ENCODE measurements around the gene NHS. TPM values are rescaled to one million over a fixed set of nuclear protein-coding genes. Genes with fewer than 3 reads are reported as not detected.

NHS gene
- total and polyA plus RNA-seq, 2 of the 4 experiments (the other 2 are of a cell fraction): 0.36 to 0.90 TPM

GRCh38 chrX:17616936-17617335, 241.9 kb downstream of the NHS start:
- dilution Hi-C loops (cut with HindIII; ENCODE audit: low sequenced_read_pairs, unreplicated experiment) (no loop called here), intact Hi-C loops (cut with micrococcal nuclease) (no loop called here), in situ Hi-C loops (cut with MboI; ENCODE audit: low sequenced_read_pairs) (no loop called here)
- no peak overlapping the region for H2AFZ ChIP-seq (replicated peaks; ENCODE audit: low read length, poor library complexity)
- BruUV-seq (replicated peaks): no TSS peak
- no peak overlapping the region for H3K4ac ChIP-seq (ENCODE audit: low read depth, low read length)
- no peak overlapping the region for H2BK5ac ChIP-seq (ENCODE audit: low read depth, low read length, poor library complexity, severe bottlenecking)
- H2BK20ac ChIP-seq (ENCODE audit: low read depth, low read length): no peak overlapping the region
- H4K8ac ChIP-seq (ENCODE audit: low read depth in 2 of 2, low read length in 2 of 2): no peak overlapping the region
- no peaks in the 10 kb centered on the region for H4K20me1 ChIP-seq (ENCODE audit: insufficient read depth, low read length)
- no peak for DNase-seq
- ChIA-PET POLR2A (ENCODE audit: unreplicated experiment) (no interaction called here), CTCF (no interaction called here)
- H3K14ac ChIP-seq (replicated peaks; ENCODE audit: low read depth, low read length): no peak overlapping the region
- no peak for ATAC-seq (ENCODE audit: low read depth)
- H2BK15ac ChIP-seq (ENCODE audit: low read depth, low read length): no peak overlapping the region
- H3K4me1 ChIP-seq (ENCODE audit: control insufficient read depth, insufficient read depth, low read length): no peaks in the 10 kb centered on the region
- no peaks in the 10 kb centered on the region; the same call in none of the 2 replicates for H3K27me3 ChIP-seq (ENCODE audit: control insufficient read depth, insufficient read depth, low read length)
- H3K9ac ChIP-seq (ENCODE audit: low read depth, low read length): no peak overlapping the region
- H3K9me1 ChIP-seq (ENCODE audit: insufficient read depth, low read length): no peaks in the 10 kb centered on the region
- no peaks in the 10 kb centered on the region for H3K79me1 ChIP-seq (ENCODE audit: low read depth in 1 of 2, low read length in 2 of 2)
- no peak overlapping the region for H2BK120ac ChIP-seq (ENCODE audit: low read depth, low read length)
- H3K27ac ChIP-seq (ENCODE audit: insufficient read depth, low read length): no peak overlapping the region
- no peak overlapping the region for H3K56ac ChIP-seq (ENCODE audit: extremely low read depth, insufficient read depth, low read length)
- no peak overlapping the region for H4K91ac ChIP-seq (ENCODE audit: insufficient read depth, low read depth, low read length)
- no CpG with 5 or more reads among the region's 9 CpGs for WGBS, 2 experiments (ENCODE audit: extremely low coverage in 2 of 2, insufficient read length in 1 of 2)
- no peak overlapping the region for H3K23ac ChIP-seq (ENCODE audit: low read depth, low read length)
- no peak overlapping the region for H3K4me2 ChIP-seq (ENCODE audit: low read depth, low read length)
- no peaks in the 10 kb centered on the region for H3K9me3 ChIP-seq (ENCODE audit: control insufficient read depth, insufficient read depth, low read length)
- H3K36me3 ChIP-seq (ENCODE audit: control insufficient read depth, insufficient read depth, low read length): no peaks in the 10 kb centered on the region
- H3K4me3 ChIP-seq (ENCODE audit: insufficient read depth, low read depth, low read length): no peak overlapping the region
- H2AK9ac ChIP-seq (replicated peaks; ENCODE audit: low read depth, low read length, poor library complexity): no peak overlapping the region
- TF ChIP-seq USF2 (IDR thresholded peaks at IDR 0.05; ENCODE audit: low read depth, low read length): no peak
- TF ChIP-seq NFE2L2 (IDR thresholded peaks at IDR 0.05; ENCODE audit: low read depth, low read length): no peak
- no peak for TF ChIP-seq BHLHE40 (IDR thresholded peaks at IDR 0.05; ENCODE audit: low read depth, low read length)
- TF ChIP-seq CEBPB (IDR thresholded peaks at IDR 0.05; ENCODE audit: low read depth, low read length): no peak
- TF ChIP-seq MXI1 (IDR thresholded peaks at IDR 0.05; ENCODE audit: borderline replicate concordance, low read depth, low read length): no peak
- no peak for TF ChIP-seq RAD21 (IDR thresholded peaks at IDR 0.05; ENCODE audit: low read length)
- no peak for TF ChIP-seq SMC3 (IDR thresholded peaks at IDR 0.05; ENCODE audit: low read depth, low read length)
- no peak for TF ChIP-seq MAFK (IDR thresholded peaks at IDR 0.05; ENCODE audit: low read depth, low read length)
- no peak for TF ChIP-seq CTCF (conservative IDR thresholded peaks at IDR 0.05; ENCODE audit: low read depth, low read length)
- no peak for TF ChIP-seq CHD1 (IDR thresholded peaks at IDR 0.05; ENCODE audit: low read depth, low read length)
- no peak for TF ChIP-seq RFX5 (IDR thresholded peaks at IDR 0.05; ENCODE audit: low read depth, low read length)
- TF ChIP-seq ELK1 (IDR thresholded peaks at IDR 0.05; ENCODE audit: borderline replicate concordance, low read depth, low read length): no peak
- no peak for TF ChIP-seq POLR2A (IDR thresholded peaks at IDR 0.05; ENCODE audit: low read depth, low read length)
- no peak for TF ChIP-seq FOS (IDR thresholded peaks at IDR 0.05; ENCODE audit: low read depth, low read length)
- TF ChIP-seq RCOR1 (IDR thresholded peaks at IDR 0.05; ENCODE audit: insufficient replicate concordance, low read length): no peak
- H2AK5ac ChIP-seq (ENCODE audit: low read depth, low read length): no peak overlapping the region
- H4K5ac ChIP-seq (ENCODE audit: low read depth, low read length): no peak overlapping the region
- no peak overlapping the region for H3K18ac ChIP-seq (ENCODE audit: low read depth, low read length)
